GM12878 (cell line): ENCODE results near the gene UBE3C. TPM values are rescaled to one million over a fixed set of nuclear protein-coding genes. Genes with fewer than 3 reads are reported as not detected.

Experiments used
- ATAC-seq: fragments of 200-7000 bp; cut with Tn5 transposase; 3 replicates; pipeline ENCODE4 v1.9.1; 2020; ENCODE audit warnings: mild to moderate bottlenecking, moderate library complexity
- BruUV-seq: library from RNA; stranded (reverse); fragments of 400-500 nt; replicated peaks from 2 replicates; lab custom pipeline; 2021; lab: Mats Ljungman, UMichigan
- CTCF ChIA-PET: fragments of 300-600 bp; sonication (Branson Sonifier 250); formaldehyde crosslinking; extraction: SDS; loops from one replicate; lab custom pipeline; 2021; ENCODE audit warnings: inconsistent platforms; lab: Yijun Ruan, JAX
- POLR2A ChIA-PET: fragments of 350-600 bp; formaldehyde crosslinking; extraction: SDS; loops from one replicate; lab custom pipeline; 2021; ENCODE audit warnings: inconsistent platforms; lab: Charles Lee
- RAD21 ChIA-PET: fragments of 300-600 bp; sonication (Branson Sonifier 250); formaldehyde crosslinking; loops from one replicate; lab custom pipeline; 2023; ENCODE audit warnings: antibody characterized with exemption; ENCODE audit not compliant: unreplicated experiment; lab: Charles Lee
- SMC1A ChIA-PET: fragments of 300-600 bp; sonication (Branson Sonifier 250); formaldehyde crosslinking; loops from one replicate; lab custom pipeline; 2023; ENCODE audit not compliant: unreplicated experiment, uncharacterized antibody; lab: Charles Lee
- DNase-seq: peaks from one replicate; pipeline ENCODE4 v3.0.0-alpha.2; 2011; ENCODE audit warnings: low read depth, low spot score
- FAIRE-seq: peaks from 3 replicates; lab custom pipeline; 2011; peaks lifted over from hg19 to GRCh38; lab: Jason Lieb, UNC
- H2AFZ ChIP-seq: 2 replicates; pipeline ENCODE4 v1.6.0; 2011; ENCODE audit warnings: low read depth, low read length, control low read depth; ENCODE audit not compliant: control insufficient read depth
- H3K27ac ChIP-seq: 2 replicates; pipeline ENCODE4 v1.5.1; 2011; ENCODE audit warnings: control low read depth; ENCODE audit not compliant: control insufficient read depth, insufficient read depth
- H3K27me3 ChIP-seq, 2 experiments: replicated peaks in 1 of 2; 2 replicates each; pipeline versions ENCODE4 v1.6.0 to v1.6.1; 2011; ENCODE audit warnings: low read length in 1 of 2; ENCODE audit not compliant: control insufficient read depth in 2 of 2, insufficient read depth in 2 of 2
- H3K36me3 ChIP-seq, 2 experiments: 2 replicates each; pipeline ENCODE4 v1.5.1; 2011; ENCODE audit warnings: low read length in 1 of 2; ENCODE audit not compliant: control insufficient read depth in 2 of 2, insufficient read depth in 2 of 2
- H3K4me1 ChIP-seq: 2 replicates; pipeline ENCODE4 v1.6.1; 2011; ENCODE audit warnings: mild to moderate bottlenecking, low read length, moderate library complexity, mixed read lengths; ENCODE audit not compliant: control insufficient read depth, insufficient read depth
- H3K4me2 ChIP-seq: 2 replicates; pipeline ENCODE4 v1.6.0; 2011; ENCODE audit warnings: control low read depth; ENCODE audit not compliant: control insufficient read depth, insufficient read depth
- H3K4me3 ChIP-seq: fragments of 200-600 bp; sonication (generic); 2 replicates; pipeline ENCODE4 v1.5.1; 2016
- H3K79me2 ChIP-seq: 2 replicates; pipeline ENCODE4 v1.6.0; 2011; ENCODE audit warnings: low read length; ENCODE audit not compliant: control insufficient read depth, insufficient read depth
- H3K9ac ChIP-seq: 2 replicates; pipeline ENCODE4 v1.8.0; 2011; ENCODE audit warnings: low read length, control low read depth, mixed read lengths; ENCODE audit not compliant: control insufficient read depth, insufficient read depth
- H3K9me3 ChIP-seq: replicated peaks from 3 replicates; pipeline ENCODE4 v1.5.1; 2011; ENCODE audit warnings: mild to moderate bottlenecking, low read length; ENCODE audit not compliant: control insufficient read depth, insufficient read depth
- H4K20me1 ChIP-seq: 2 replicates; pipeline ENCODE4 v1.6.0; 2011; ENCODE audit not compliant: control insufficient read depth, insufficient read depth
- CBX3 ChIP-seq: fragments of 200-600 bp; sonication (generic); IDR thresholded peaks from 2 replicates; pipeline ENCODE4 v1.6.1; 2016; ENCODE audit warnings: low read depth, borderline replicate concordance
- CREM ChIP-seq: IDR thresholded peaks from 2 replicates; pipeline ENCODE4 v1.6.1; 2014; ENCODE audit warnings: antibody characterized with exemption, low read depth
- IKZF1 ChIP-seq: fragments of 450-650 bp; conservative IDR thresholded peaks from 2 replicates; pipeline ENCODE4 v1.6.1; 2017; ENCODE audit warnings: antibody characterized with exemption, mild to moderate bottlenecking
- IRF5 ChIP-seq: fragments of 450-650 bp; IDR thresholded peaks from 2 replicates; pipeline ENCODE4 v1.6.1; 2017; ENCODE audit warnings: borderline replicate concordance
- MYB ChIP-seq: fragments of 150-350 bp; IDR thresholded peaks from 2 replicates; pipeline ENCODE4 v1.6.1; 2014; ENCODE audit warnings: mild to moderate bottlenecking, low read depth, low read length, borderline replicate concordance
- NRF1 ChIP-seq: conservative IDR thresholded peaks from 2 replicates; pipeline ENCODE4 v1.6.1; 2011; ENCODE audit warnings: mild to moderate bottlenecking, low read depth, low read length, improper control_type of control experiment
- PKNOX1 ChIP-seq: fragments of 450-650 bp; IDR thresholded peaks from 2 replicates; pipeline ENCODE4 v1.6.1; 2016; ENCODE audit warnings: mild to moderate bottlenecking
- RCOR1 ChIP-seq: conservative IDR thresholded peaks from 2 replicates; pipeline ENCODE4 v1.6.1; 2012; ENCODE audit warnings: low read depth, low read length, improper control_type of control experiment
- SMAD5 ChIP-seq: IDR thresholded peaks from 2 replicates; pipeline ENCODE4 v1.6.1; 2016; ENCODE audit warnings: antibody characterized with exemption, low read depth
- SPI1 ChIP-seq: IDR thresholded peaks from 2 replicates; pipeline ENCODE4 v1.6.1; 2011; ENCODE audit warnings: low read depth, mild to moderate bottlenecking, low read length, moderate library complexity, borderline replicate concordance; ENCODE audit not compliant: insufficient read depth
- TBL1XR1 ChIP-seq: IDR thresholded peaks from 2 replicates; pipeline ENCODE4 v1.6.1; 2012; ENCODE audit warnings: low read depth, low read length, improper control_type of control experiment
- TCF3 ChIP-seq: IDR thresholded peaks from 2 replicates; pipeline ENCODE4 v1.6.1; 2012; ENCODE audit warnings: low read depth, mild to moderate bottlenecking, low read length, borderline replicate concordance; ENCODE audit not compliant: insufficient read depth
- USF2 ChIP-seq: IDR thresholded peaks from 2 replicates; pipeline ENCODE4 v1.6.1; 2011; ENCODE audit warnings: low read depth, low read length, improper control_type of control experiment, borderline replicate concordance
- WRNIP1 ChIP-seq: IDR thresholded peaks from 2 replicates; pipeline ENCODE4 v1.6.1; 2011; ENCODE audit warnings: low read depth, low read length, improper control_type of control experiment, borderline replicate concordance
- ZBTB11 ChIP-seq: fragments of 450-650 bp; formaldehyde crosslinking; IDR thresholded peaks from 2 replicates; pipeline ENCODE4 v1.5.0; 2022; ENCODE audit warnings: mild to moderate bottlenecking, missing genetic modification characterization
- WGBS: methylation state at CpG from one replicate; pipeline ENCODE4 v1.1.6; 2016; ENCODE audit warnings: low lambda C conversion rate; ENCODE audit not compliant: insufficient replicate concordance, insufficient coverage; ENCODE audit errors: missing lambda C conversion rate; 5-methylcytosine and 5-hydroxymethylcytosine counted together
- in situ Hi-C: fragments of 300-500 bp; cut with MboI; formaldehyde crosslinking; loops from 9 replicates; pipeline ENCODE4 v1.14.3; 2018; ENCODE audit warnings: mixed read lengths
- intact Hi-C: fragments of 100-400 bp; cut with micrococcal nuclease; formaldehyde crosslinking; loops from one replicate; pipeline ENCODE4 v1.14.2; 2022; ENCODE audit not compliant: unreplicated experiment
- polyA plus RNA-seq, 11 experiments: library from polyadenylated mRNA; depleted of rRNA in 4 of 11; unstranded in 6 of 11; stranded (reverse) in 5 of 11; fragments of >200 nt; fragmentation: Nextera tagmentation in 4 of 11; fragmentation: Illumina TruSeq in 1 of 11; extraction: Ambion mirVana in 4 of 11; extraction: Trizol in 1 of 11; gene quantifications; 1 replicate in 1 of 11; 2 replicates in 10 of 11; pipeline versions ENCODE4 v1.2.1 to v1.2.3, GENCODE V29; 2011 to 2016; ENCODE audit warnings: inconsistent platforms in 2 of 11, missing spikeins in 2 of 11, low read depth in 1 of 11
- total RNA-seq, 4 experiments: library from RNA; depleted of rRNA in 3 of 4; stranded (reverse); fragments of >200 nt in 3 of 4; fragmentation: Illumina TruSeq in 1 of 4; extraction: Trizol in 1 of 4; gene quantifications; 2 replicates each; pipeline versions ENCODE4 v1.2.1 to v1.2.3, GENCODE V29; 2013 to 2021

Gene UBE3C
- total and polyA plus RNA-seq, 10 of the 15 experiments (the other 5 are each of a cell fraction or from before 2014, with no cell fraction given): 7.9 to 65.9 (median 45.2) TPM

DNA sequence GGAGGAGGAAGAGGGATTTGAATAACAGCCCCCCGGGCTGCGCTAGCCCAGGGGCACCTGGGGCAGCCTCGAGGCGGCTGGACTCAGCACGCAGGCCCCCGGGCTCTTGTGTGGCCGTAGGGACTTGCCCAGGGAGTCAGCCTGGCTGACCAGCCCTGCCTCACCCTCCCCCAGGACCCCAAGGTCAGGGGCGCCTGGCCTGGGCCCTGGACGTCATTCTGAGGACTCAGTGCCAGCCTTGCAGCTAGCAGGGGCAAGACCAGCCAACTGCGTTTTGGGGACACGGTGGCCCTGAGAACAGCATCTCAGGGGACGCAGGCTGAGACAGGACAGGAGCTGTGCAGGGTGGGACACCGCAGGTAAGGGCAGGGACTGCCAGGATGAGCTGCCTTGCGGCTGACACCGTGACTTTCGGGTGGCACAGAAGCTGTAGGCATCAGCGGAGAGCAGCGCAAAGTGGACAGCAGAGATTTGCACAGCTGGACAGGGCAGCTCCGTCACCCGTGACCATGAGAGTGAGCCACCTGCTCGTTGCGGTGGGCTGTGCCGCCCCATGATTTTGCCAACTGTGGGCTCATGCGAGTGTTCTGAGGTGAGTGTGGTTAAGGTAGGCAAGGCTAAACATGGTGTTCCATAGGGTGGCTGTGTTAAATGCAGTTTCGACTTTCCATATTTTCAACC is 48.1 kb upstream of the UBE3C start:
- Histone ChIP-seq H3K9me3 (no peaks in the 10 kb centered on the region; the same call in 2 of the 3 replicates), H3K36me3 (no peaks in the 10 kb centered on the region), H3K4me3 (no peak overlapping the region), H3K27ac (no peak overlapping the region), H3K4me2 (no peak overlapping the region), H3K9ac (no peak overlapping the region), H3K27me3 (no peaks in the 10 kb centered on the region), H3K4me1 (no peaks in the 10 kb centered on the region), H4K20me1 (no peaks in the 10 kb centered on the region), H3K79me2 (no peaks in the 10 kb centered on the region), H2AFZ (no peak overlapping the region)
- WGBS: 49% methylated on average over 20 of the region's 25 CpGs
- ChIA-PET CTCF (no interaction called here), SMC1A (no interaction called here), RAD21 (no interaction called here), POLR2A (no interaction called here)
- no peak for FAIRE-seq
- no TSS peak for BruUV-seq
- no peak for DNase-seq
- intact Hi-C loops: no loop called here
- in situ Hi-C loops: no loop called here
- ATAC-seq: no peak
- no peak for TF ChIP-seq USF2
- TF ChIP-seq TBL1XR1: no peak
- TF ChIP-seq NRF1: no peak
- TF ChIP-seq CREM: no peak
- no peak for TF ChIP-seq IRF5
- no peak for TF ChIP-seq ZBTB11
- TF ChIP-seq SPI1: no peak
- no peak for TF ChIP-seq SMAD5
- no peak for TF ChIP-seq TCF3
- no peak for TF ChIP-seq CBX3
- no peak for TF ChIP-seq IKZF1
- TF ChIP-seq WRNIP1: no peak
- TF ChIP-seq MYB: no peak
- no peak for TF ChIP-seq RCOR1
- no peak for TF ChIP-seq PKNOX1
